Measurements from ENCODE around the gene ZNF556. TPM values are rescaled to one million over a fixed set of nuclear protein-coding genes. Genes with fewer than 3 reads are reported as not detected.

Gene ZNF556
- under 1 TPM in 1 of 2 donors, not detected in 1; 0.28 TPM for total RNA-seq

- H3K36me3 ChIP-seq: no peaks in the 10 kb centered on the region
- no peak within 1 kb of the TSS for H3K4me3 ChIP-seq
- intact Hi-C loops (cut with DNase I): no loop called here
- WGBS: 82% methylated on average over 34 of the region's 36 CpGs
- no peaks in the 10 kb centered on the region for H3K4me1 ChIP-seq (replicated peaks)
- H3K27ac ChIP-seq: no peak within 1 kb of the TSS
- no peaks in the 10 kb centered on the region for H3K9me3 ChIP-seq
- no peak for TF ChIP-seq CTCF (IDR thresholded peaks at IDR 0.05)
- TF ChIP-seq POLR2A (IDR thresholded peaks at IDR 0.05): no peak
- TF ChIP-seq POLR2AphosphoS5 (IDR thresholded peaks at IDR 0.05): no peak
- no peaks in the 10 kb centered on the region for H3K27me3 ChIP-seq (replicated peaks; ENCODE audit: insufficient read depth)
- no peak for DNase-seq (ENCODE audit: low spot score)
These were observed at the start of gene ZNF556 for GRCh38 chr19:2867025-2867991. Gene ZNF556, plus strand, starts transcription at chr19:2867335. Its CDS starts 87 bp downstream, at chr19:2867422.

GRCh38 chr19:2819540-2820111 lies 47.5 kb upstream of the ZNF556 start, which contains the start of gene ZNF554:
Gene ZNF554, plus strand, starts transcription at chr19:2819868. Its CDS starts 204 bp downstream, at chr19:2820072.
- WGBS: 1% methylated on average over 31 of the region's 64 CpGs

GRCh38 chr19:2820112-2820702 lies 46.9 kb upstream of the ZNF556 start:
- Histone ChIP-seq H3K9me3 (no peaks in the 10 kb centered on the region), H3K4me1 (replicated peaks) (no peaks in the 10 kb centered on the region), H3K36me3 (no peaks in the 10 kb centered on the region), H3K27me3 (replicated peaks; ENCODE audit: insufficient read depth) (no peaks in the 10 kb centered on the region), H3K4me3 (peak overlapping the region; percentile 82 to 83), H3K27ac (peak overlapping the region; percentile 30 to 48)
- no peak for DNase-seq (ENCODE audit: low spot score)
- intact Hi-C loops (cut with DNase I): no loop called here
- TF ChIP-seq POLR2A (IDR thresholded peaks at IDR 0.05) (no peak), CTCF (IDR thresholded peaks at IDR 0.05) (no peak)
- WGBS: 2% methylated on average over 14 of the region's 36 CpGs

More at GRCh38 chr19:2819540-2820111, 47.5 kb upstream of the ZNF556 start, which contains the start of gene ZNF554:
- Histone ChIP-seq H3K4me1 (replicated peaks) (no peaks in the 10 kb centered on the region), H3K9me3 (no peaks in the 10 kb centered on the region), H3K4me3 (peak within 1 kb of the TSS; percentile 82 to 83), H3K36me3 (no peaks in the 10 kb centered on the region), H3K27ac (peak within 1 kb of the TSS; percentile 30 to 48), H3K27me3 (replicated peaks; ENCODE audit: insufficient read depth) (no peaks in the 10 kb centered on the region)
- intact Hi-C loops (cut with DNase I): no loop called here
- peak; percentile 94 for DNase-seq (ENCODE audit: low spot score)
- TF ChIP-seq POLR2A (IDR thresholded peaks at IDR 0.05): peak; percentile 38
- TF ChIP-seq POLR2AphosphoS5 (IDR thresholded peaks at IDR 0.05): peak; percentile 96
- TF ChIP-seq CTCF (IDR thresholded peaks at IDR 0.05): peak; percentile 95 to 100 (median 98)

- H3K36me3 ChIP-seq: no peaks in the 10 kb centered on the region
- no peak for TF ChIP-seq CTCF (IDR thresholded peaks at IDR 0.05)
- no peaks in the 10 kb centered on the region for H3K4me1 ChIP-seq (replicated peaks)
- WGBS: 92% methylated on average over 4 of the region's 5 CpGs
- no peak for DNase-seq (ENCODE audit: low spot score)
- intact Hi-C loops (cut with DNase I): no loop called here
- H3K27me3 ChIP-seq (replicated peaks; ENCODE audit: insufficient read depth): no peaks in the 10 kb centered on the region
- no peak overlapping the region for H3K27ac ChIP-seq
- H3K4me3 ChIP-seq: no peak overlapping the region
- H3K9me3 ChIP-seq: no peaks in the 10 kb centered on the region
These were observed 44.3 kb upstream of the ZNF556 start for GRCh38 chr19:2822846-2823245.
